GM18502 (cell line): ENCODE results near the gene ANAPC4.

Experiments used
- ATAC-seq: cut with Tn5 transposase; IDR thresholded peaks from one replicate; pipeline ENCODE4 v1.9.1; 2021; ENCODE audit warnings: mild to moderate bottlenecking; ENCODE audit not compliant: unreplicated experiment, poor library complexity

ANAPC4 gene

GRCh38 chr4:25467843-25468242 lies 90.8 kb downstream of the ANAPC4 start:
- no peak for ATAC-seq
